Activated naive CD8-positive, alpha-beta T cell treated with anti-CD3 and anti-CD28 coated beads, Interleukin-2, amount 10 ng/mL, durations not matched to agents 7 days and 5 days (primary cell): ENCODE results near the gene MAPK1IP1L. TPM values are rescaled to one million over a fixed set of nuclear protein-coding genes. Genes with fewer than 3 reads are reported as not detected.
"Not testable (repeated sequence)": the region's sequence is repeated elsewhere in the genome, so short reads cannot be mapped to it uniquely, and the experiment has no call there.

Experiments used
- ATAC-seq: fragments of 150-1000 bp; cut with Tn5 transposase; one replicate; pipeline ENCODE4 v1.10.0; 2021; ENCODE audit warnings: low read depth, moderate library complexity
- POLR2A ChIA-PET: fragments of 350-600 bp; sonication (Branson Sonifier 250); formaldehyde crosslinking; loops from one replicate; lab custom pipeline; 2021; ENCODE audit warnings: antibody characterized with exemption; lab: Charles Lee
- DNase-seq: peaks from one replicate; pipeline ENCODE4 v3.0.0; 2021
- H3K27ac Mint-ChIP-seq: one replicate; pipeline ENCODE4 v1.8.0; 2022; ENCODE audit warnings: mild to moderate bottlenecking, mixed read lengths
- H3K27me3 Mint-ChIP-seq: one replicate; pipeline ENCODE4 v1.8.0; 2022; ENCODE audit warnings: mild to moderate bottlenecking, moderate library complexity, mixed read lengths
- H3K36me3 Mint-ChIP-seq: one replicate; pipeline ENCODE4 v1.8.0; 2021; ENCODE audit warnings: mild to moderate bottlenecking, mixed read lengths
- H3K4me1 Mint-ChIP-seq: one replicate; pipeline ENCODE4 v1.8.0; 2021; ENCODE audit warnings: mixed read lengths
- H3K4me3 Mint-ChIP-seq: one replicate; pipeline ENCODE4 v1.8.0; 2022; ENCODE audit warnings: mild to moderate bottlenecking, moderate library complexity, mixed read lengths
- H3K9me3 Mint-ChIP-seq: one replicate; pipeline ENCODE4 v1.8.0; 2021; ENCODE audit warnings: mixed read lengths
- total RNA-seq, 2 experiments: library from RNA; stranded (reverse); gene quantifications; one replicate each; pipeline ENCODE4 v1.2.3, GENCODE V29; 2021

The MAPK1IP1L gene
- total RNA-seq, 2 experiments from 2014 or later: 87.1 to 87.3 TPM

DNA sequence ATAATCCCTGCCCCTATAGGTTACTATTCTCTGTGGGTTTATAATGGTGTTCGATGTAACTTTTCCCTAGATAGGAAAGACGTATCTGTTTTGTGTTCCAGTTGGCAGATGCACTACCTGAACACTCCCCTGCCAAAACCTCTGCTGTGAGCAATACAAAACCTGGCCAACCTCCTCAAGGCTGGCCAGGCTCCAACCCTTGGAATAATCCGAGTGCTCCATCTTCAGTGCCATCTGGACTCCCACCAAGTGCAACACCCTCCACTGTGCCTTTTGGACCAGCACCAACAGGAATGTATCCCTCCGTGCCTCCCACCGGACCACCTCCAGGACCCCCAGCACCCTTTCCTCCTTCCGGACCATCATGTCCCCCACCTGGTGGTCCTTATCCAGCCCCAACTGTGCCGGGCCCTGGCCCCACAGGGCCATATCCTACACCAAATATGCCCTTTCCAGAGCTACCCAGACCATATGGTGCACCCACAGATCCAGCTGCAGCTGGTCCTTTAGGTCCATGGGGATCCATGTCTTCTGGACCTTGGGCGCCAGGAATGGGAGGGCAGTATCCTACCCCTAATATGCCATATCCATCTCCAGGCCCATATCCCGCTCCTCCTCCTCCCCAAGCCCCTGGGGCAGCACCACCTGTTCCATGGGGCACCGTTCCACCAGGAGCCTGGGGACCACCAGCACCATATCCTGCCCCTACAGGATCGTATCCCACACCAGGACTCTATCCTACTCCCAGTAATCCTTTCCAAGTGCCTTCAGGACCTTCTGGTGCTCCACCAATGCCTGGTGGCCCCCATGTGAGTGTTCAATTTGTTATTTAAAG is 11.3 kb downstream of the MAPK1IP1L start:
- POLR2A ChIA-PET: interaction anchor here (1.1 kb wide), 1 partner anchor 11 kb away, joined by 3 read pairs; the partner anchor contains the start of gene MAPK1IP1L
- no peaks in the 10 kb centered on the region for H3K27me3 Mint-ChIP-seq
- H3K36me3 Mint-ChIP-seq: peaks cover 52% of the 10 kb centered on the region
- H3K4me1 Mint-ChIP-seq: peaks cover 15% of the 10 kb centered on the region
- ATAC-seq: no peak
- H3K4me3 Mint-ChIP-seq: no peak overlapping the region
- H3K27ac Mint-ChIP-seq: no peak overlapping the region
- DNase-seq: no peak
- peaks cover 2% of the 10 kb centered on the region for H3K9me3 Mint-ChIP-seq

DNA sequence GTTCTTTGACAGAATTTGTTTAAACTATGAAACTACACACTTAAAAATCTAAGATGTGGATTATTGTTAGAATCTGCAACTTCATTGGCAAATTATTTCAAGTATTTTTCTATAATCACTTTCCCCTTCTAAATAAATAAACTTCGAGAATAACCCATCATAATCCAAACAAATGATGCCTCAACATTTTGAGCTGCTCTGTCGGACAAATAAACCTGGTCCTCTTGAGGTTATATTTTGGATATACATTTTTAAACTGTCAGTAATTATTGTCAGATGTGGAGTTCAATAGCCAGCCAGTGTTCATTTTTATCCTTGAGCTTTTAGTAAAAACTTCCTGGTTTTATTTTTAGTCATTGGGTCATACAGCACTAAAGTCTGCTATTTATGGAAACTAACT is 13.4 kb downstream of the MAPK1IP1L start:
- ATAC-seq, H3K27me3 Mint-ChIP-seq, H3K27ac Mint-ChIP-seq, H3K9me3 Mint-ChIP-seq, H3K4me1 Mint-ChIP-seq, H3K4me3 Mint-ChIP-seq, DNase-seq, POLR2A ChIA-PET: not testable (repeated sequence)
- peaks cover 41% of the 10 kb centered on the region for H3K36me3 Mint-ChIP-seq

DNA sequence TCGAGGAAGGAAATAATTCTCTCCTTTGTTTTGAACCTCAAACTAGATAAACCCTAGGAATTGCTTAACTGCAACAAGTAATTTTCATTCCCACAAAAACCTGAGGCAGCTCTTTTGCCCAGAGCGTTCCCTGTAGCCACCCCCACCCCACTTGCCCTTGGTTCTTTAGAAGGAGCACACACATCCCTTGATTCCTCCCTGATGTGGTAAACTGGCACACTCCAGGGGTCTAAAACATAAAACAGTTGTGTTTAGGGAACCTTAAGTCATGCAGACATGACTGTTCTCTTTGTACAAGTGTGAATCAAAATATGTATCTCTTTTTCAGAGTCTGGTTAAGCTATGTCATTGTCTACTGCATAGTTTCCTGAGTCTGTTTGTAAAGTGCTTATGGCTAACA is 14.0 kb downstream of the MAPK1IP1L start:
- POLR2A ChIA-PET: no interaction called here
- Mint-ChIP-seq H3K36me3 (peaks cover 40% of the 10 kb centered on the region), H3K4me1 (peaks cover 10% of the 10 kb centered on the region), H3K9me3 (no peaks in the 10 kb centered on the region), H3K4me3 (no peak overlapping the region), H3K27me3 (no peaks in the 10 kb centered on the region), H3K27ac (no peak overlapping the region)
- DNase-seq: no peak
- no peak for ATAC-seq

DNA sequence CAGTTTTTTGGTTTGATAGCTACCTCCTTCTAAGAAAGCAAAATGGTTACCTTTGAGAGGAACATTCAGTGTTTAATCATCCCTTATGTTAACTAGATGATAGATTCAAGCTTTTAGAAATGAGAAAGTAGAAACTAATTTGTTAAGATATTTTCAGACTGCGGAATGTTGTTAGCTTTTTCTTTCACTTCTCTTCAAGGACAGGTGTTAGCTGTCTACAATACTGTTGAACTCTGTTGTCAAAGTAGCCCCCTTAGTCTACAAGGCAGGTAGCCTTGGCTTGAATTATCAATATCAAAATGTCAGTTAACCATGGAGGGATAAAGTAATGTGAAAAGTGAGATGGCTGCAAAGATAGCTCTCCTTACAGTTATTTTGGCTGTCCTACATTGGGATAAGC is 14.8 kb downstream of the MAPK1IP1L start:
- no peak overlapping the region for H3K4me3 Mint-ChIP-seq
- POLR2A ChIA-PET: interaction anchor here (0.7 kb wide), 1 partner anchor 82 kb away, joined by 3 read pairs; no protein-coding TSS in a partner anchor
- H3K27ac Mint-ChIP-seq: no peak overlapping the region
- H3K36me3 Mint-ChIP-seq: peaks cover 34% of the 10 kb centered on the region
- DNase-seq: no peak
- no peaks in the 10 kb centered on the region for H3K27me3 Mint-ChIP-seq
- H3K4me1 Mint-ChIP-seq: peaks cover 12% of the 10 kb centered on the region
- H3K9me3 Mint-ChIP-seq: no peaks in the 10 kb centered on the region
- ATAC-seq: no peak

DNA sequence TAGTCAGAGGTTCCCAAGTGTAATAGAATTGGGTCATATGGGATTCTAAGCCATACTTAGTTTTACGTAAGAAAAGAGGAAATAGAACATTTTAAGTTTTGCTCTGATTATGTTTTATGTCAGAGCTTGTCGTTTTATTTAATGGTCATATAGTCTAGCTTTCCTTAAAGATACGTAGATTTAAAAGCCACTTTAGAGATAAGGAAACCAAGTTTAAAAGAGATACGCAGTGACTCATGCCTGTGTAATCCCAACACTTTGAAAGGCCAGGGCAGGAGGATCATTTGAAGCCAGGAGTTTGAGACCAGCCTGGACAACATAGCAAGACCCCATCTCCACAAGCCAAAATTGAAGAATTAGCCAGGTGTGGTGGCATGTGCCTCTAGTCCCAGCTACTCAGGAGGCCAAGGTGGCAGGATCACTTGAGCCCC is 19.5 kb downstream of the MAPK1IP1L start:
- DNase-seq (no peak), ATAC-seq (no peak)
- H3K4me3 Mint-ChIP-seq: no peak overlapping the region
- H3K27me3 Mint-ChIP-seq: no peaks in the 10 kb centered on the region
- H3K9me3 Mint-ChIP-seq: no peaks in the 10 kb centered on the region
- H3K4me1 Mint-ChIP-seq: peaks cover 23% of the 10 kb centered on the region
- POLR2A ChIA-PET: interaction anchor here (0.8 kb wide), 1 partner anchor 20 kb away, joined by 4 read pairs; the partner anchor contains the start of gene MAPK1IP1L
- H3K27ac Mint-ChIP-seq: no peak overlapping the region
- peaks cover 14% of the 10 kb centered on the region for H3K36me3 Mint-ChIP-seq

DNA sequence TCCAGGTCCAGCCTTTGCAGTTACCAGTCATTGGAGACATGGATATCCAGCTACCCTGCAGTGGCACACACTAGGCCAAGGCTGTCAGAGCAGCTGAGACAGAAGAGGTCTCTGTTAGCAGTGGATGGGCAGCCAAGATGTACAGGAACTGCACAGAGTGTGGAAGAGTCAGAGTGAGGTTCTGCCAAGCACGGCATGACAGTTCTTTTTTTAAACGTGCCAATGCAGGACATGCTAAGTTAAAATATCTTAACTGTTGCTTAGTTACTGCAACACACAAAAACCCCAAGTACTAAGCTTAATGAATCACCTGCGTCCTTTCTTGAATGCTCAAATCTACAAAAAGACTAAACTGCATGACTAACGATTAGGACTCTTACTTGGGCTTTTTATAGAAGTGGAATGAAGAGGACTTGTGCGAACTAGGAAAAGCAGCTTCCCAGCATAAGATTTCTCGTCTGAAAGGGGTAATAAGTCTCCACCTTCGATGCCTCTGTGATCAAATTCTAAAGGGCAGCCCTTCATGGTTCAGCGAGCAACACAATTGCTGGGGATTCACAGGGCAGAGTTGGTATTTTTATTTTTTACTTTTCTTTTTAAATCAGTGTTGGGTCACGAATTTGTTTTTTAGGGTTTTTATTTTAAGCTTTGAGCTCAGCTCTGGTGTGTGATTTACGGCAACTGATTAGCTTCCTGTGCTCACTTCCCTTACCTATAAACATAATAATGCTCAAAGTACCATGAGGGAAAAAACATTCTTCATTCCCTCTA is 20.6 kb downstream of the MAPK1IP1L start:
- Mint-ChIP-seq H3K9me3 (no peaks in the 10 kb centered on the region), H3K27ac (peak overlapping the region; percentile 32), H3K4me3 (peak overlapping the region; percentile 32), H3K36me3 (peaks cover 8% of the 10 kb centered on the region), H3K27me3 (no peaks in the 10 kb centered on the region), H3K4me1 (peaks cover 24% of the 10 kb centered on the region)
- POLR2A ChIA-PET: interaction anchor here (0.8 to 1.8 kb wide), 4 partner anchors 21 to 45 kb away, joined by 3 to 5 read pairs (median 4); partner anchors contain the start of genes MAPK1IP1L, SOCS4 and WDHD1
- ATAC-seq: peak; percentile 78
- DNase-seq: no peak

DNA sequence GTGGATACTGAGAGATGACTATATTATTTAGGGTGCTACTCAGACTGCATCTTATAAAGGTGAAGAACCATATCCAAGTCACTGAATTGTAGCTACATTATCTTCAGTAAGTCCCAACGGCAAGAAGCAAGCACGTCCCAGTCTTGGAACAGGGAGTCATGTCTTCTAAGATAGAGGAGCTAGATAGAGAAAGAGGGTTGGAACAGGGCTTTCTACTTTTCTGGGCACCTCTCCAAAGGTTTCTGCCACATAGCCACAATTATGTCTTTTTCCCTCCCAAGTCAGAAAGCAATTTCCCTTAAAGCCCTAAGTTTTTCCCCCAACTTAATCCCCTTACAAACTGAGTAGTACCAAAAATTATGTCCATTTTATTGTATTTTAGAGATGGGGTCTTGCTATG is 22.4 kb downstream of the MAPK1IP1L start:
- Mint-ChIP-seq H3K27me3 (no peaks in the 10 kb centered on the region), H3K9me3 (no peaks in the 10 kb centered on the region), H3K4me3 (no peak overlapping the region), H3K4me1 (peaks cover 24% of the 10 kb centered on the region), H3K27ac (no peak overlapping the region), H3K36me3 (no peaks in the 10 kb centered on the region)
- ATAC-seq (no peak), DNase-seq (no peak)
- POLR2A ChIA-PET: no interaction called here

DNA sequence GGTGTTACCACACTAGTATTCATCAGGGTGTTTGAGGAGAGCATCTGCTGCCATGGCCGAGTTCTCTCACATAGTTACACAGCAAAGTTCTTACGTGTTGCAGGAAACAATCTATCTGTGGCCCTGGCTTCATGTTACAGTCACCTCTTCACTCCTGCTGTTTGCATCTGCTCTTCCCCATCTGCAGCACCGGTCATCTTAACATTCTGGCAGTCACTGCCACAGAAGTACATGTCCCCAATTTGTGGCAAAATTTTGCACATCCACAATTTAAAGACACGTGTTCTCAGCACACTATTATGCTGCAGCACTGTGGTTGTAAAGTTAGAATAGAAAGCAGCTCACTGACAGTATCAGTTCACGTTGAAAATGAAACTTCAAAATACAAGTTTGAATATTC is 23.2 kb downstream of the MAPK1IP1L start:
- DNase-seq (no peak), ATAC-seq (no peak)
- Mint-ChIP-seq H3K27ac (peak overlapping the region; percentile 49), H3K36me3 (no peaks in the 10 kb centered on the region), H3K27me3 (no peaks in the 10 kb centered on the region), H3K9me3 (no peaks in the 10 kb centered on the region), H3K4me3 (peak overlapping the region; percentile 44), H3K4me1 (peaks cover 24% of the 10 kb centered on the region)
- POLR2A ChIA-PET: no interaction called here

DNA sequence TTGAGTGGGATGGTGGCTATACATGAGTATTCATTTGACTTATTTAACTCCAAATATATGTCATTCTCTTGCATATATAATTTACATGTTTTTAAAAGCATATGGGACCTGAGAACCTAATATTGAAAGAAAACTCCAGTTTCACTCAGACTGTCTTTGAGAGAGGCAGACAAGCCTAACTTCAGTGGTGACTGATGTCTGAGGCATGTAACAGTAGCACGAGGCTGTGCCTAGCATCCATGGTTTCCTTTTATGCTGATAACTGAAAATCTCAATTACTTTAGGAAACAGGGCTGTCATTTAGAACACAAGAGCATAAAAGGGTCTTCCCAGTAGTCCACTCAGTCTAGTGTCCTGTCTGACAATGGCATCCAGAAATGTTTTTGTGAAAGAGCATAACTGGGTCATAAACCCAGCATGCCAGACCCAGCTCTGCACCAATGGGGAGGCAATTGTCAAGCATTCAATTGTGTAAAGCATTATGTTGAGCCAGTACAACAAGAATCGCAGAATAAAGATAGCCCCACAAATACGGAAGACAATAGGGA is 24.3 kb downstream of the MAPK1IP1L start:
- Mint-ChIP-seq H3K27me3 (no peaks in the 10 kb centered on the region), H3K36me3 (no peaks in the 10 kb centered on the region), H3K4me3 (no peak overlapping the region), H3K27ac (no peak overlapping the region), H3K4me1 (peaks cover 24% of the 10 kb centered on the region), H3K9me3 (no peaks in the 10 kb centered on the region)
- ATAC-seq (no peak), DNase-seq (no peak)
- POLR2A ChIA-PET: no interaction called here

DNA sequence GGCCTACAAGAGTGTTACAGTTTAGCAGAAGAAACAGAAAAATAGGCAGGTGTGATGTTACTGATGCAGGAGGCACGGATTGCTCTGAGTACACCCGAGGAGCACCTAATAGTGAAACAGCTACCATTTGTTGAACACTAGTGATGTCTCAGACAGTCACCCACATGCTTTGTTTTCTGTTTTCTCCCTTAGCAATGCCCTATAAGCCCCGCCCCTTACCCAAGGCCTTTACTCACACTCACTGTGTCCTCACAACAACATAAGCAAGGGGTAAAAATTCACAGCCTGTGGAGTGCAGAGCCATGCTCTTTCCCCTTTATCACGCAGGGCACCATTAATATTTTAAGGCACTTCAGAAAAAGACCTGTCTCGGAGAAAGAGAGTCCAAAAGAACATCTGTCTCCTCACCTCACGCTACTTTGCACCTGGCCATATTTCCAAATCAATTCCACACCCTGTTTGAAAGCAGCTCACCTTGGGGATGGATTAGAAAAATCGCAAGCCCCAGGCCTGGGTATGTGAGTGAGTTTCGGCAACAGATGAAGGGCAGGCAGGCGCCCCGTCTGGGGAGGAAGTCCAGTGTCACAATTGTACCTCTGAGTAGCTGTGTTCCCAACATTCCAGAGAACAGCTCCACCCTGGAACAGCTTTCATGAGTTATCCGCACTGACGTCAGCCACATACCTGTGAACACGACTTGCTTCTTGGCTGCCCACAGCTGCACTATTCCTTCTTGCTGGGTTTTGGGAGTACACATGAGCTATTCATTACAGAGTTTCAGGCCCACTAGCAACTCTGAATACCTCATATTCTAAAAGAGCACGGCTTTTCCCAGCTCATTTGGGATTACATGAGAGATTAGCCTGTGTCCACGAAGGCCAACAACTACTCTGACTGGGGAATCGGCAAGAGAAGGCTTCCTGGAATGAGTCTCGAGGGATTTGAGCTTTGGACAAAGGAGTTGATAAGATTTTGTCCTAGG is 26.0 kb downstream of the MAPK1IP1L start:
- Mint-ChIP-seq H3K4me1 (peaks cover 12% of the 10 kb centered on the region), H3K36me3 (no peaks in the 10 kb centered on the region), H3K27me3 (peaks cover 7% of the 10 kb centered on the region), H3K9me3 (no peaks in the 10 kb centered on the region), H3K4me3 (no peak overlapping the region), H3K27ac (no peak overlapping the region)
- POLR2A ChIA-PET: no interaction called here
- ATAC-seq (no peak), DNase-seq (no peak)

DNA sequence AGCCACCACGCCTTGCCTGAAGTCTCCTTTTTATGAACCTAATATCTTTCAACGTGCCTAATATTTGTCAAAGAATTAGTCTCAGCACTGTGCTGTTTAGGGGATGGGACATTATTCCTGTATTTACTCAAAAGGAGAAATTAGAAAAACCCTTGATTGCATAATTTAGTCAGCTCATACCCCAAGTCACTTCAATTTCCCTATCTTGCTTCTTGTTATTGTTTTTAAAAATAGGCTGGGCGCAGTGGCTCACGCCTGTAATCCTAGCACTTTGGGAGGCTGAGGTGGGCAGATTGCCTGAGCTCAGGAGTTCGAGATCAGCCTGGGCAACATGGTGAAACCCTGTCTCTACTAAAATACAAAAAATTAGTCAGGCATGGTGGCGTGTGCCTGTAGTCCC is 28.5 kb downstream of the MAPK1IP1L start:
- H3K9me3 Mint-ChIP-seq, H3K4me3 Mint-ChIP-seq, H3K36me3 Mint-ChIP-seq, H3K27ac Mint-ChIP-seq, DNase-seq, POLR2A ChIA-PET, ATAC-seq, H3K4me1 Mint-ChIP-seq: not testable (repeated sequence)
- H3K27me3 Mint-ChIP-seq: peaks cover 15% of the 10 kb centered on the region

DNA sequence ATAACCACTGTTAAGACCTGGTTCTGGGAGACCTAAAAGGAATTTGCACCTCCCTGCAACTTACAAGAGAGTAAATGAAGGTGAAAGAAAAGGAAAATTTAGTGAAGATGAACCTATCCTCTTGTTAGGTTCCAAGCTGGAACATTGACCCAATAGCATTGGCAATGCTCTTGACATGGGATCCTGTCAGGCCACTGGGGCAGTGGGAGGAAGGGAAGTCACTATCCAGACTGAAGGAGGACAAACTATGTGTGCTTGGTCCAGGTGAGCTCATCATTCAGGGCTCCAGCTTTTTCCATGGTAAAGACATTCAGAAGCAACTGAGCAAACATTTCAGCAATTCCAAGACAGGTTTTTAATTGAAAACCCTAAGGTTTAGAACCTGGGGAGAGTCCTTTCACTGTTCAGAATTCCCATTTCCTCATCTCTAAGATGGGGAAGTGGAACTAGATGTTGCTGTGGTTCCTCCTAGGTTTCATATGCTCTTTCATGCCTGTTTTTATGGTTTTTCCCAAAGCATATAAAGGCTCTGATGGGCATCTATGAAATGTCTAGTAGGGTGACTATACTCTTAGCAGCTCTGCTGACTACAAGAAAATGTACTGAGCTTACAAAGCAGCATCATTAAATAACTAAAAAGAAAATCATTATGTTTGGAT is 33.1 kb downstream of the MAPK1IP1L start:
- Mint-ChIP-seq H3K9me3 (no peaks in the 10 kb centered on the region), H3K4me1 (peaks cover 2% of the 10 kb centered on the region), H3K27ac (no peak overlapping the region), H3K4me3 (no peak overlapping the region), H3K36me3 (no peaks in the 10 kb centered on the region), H3K27me3 (peaks cover 19% of the 10 kb centered on the region)
- ATAC-seq (no peak), DNase-seq (no peak)
- POLR2A ChIA-PET: no interaction called here
